ENCODE measurements around the gene ZNF559.

The ZNF559 gene

DNA sequence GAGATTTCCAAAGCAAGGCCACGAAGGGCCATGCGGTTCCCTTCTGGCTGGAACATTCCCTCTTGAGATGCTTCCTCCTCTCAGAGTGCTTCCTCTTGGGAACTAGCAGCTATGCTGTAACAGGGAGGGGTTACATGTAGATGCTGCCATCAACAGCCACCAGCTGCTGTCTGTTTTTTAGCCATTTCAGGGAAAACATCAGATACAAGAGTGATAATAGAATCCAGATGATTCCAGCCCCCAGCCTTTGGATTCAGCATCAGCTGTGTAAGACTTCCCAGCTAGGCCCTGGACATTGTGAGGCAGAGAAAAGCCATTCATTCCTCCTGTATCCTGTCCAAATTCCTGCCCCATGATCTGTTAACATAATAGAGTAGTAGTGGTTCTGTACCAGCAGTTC lies 30.7 kb downstream of the ZNF559 start:
- DNase-seq: no peak

DNA sequence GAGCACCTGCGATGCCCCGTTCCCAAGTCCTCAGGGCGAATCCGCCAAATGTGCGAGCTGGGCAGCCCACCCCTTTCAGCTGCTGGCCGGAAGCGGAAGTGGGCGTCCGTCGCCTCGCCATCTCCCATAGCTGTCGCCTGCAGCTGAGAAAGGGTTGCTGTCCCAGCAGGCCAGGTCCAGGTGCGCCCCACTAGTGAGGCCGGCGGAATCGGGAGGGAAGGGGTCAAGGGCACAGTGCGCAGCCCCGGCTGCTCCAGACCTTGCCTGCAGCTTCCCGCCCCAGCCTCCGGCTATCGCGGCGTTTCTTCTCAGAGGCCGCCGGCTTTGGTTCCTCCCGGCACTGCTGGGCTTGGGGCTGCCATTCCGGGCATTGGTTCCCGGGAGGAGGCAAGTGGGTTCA lies 38.9 kb downstream of the ZNF559 start, which contains the start of gene ZNF177:
ZNF177 (plus strand) TSS at position 109 of the 400 bp plus-strand sequence. CDS start 15,299 bp downstream, outside the sequence.
- DNase-seq: no peak

DNA sequence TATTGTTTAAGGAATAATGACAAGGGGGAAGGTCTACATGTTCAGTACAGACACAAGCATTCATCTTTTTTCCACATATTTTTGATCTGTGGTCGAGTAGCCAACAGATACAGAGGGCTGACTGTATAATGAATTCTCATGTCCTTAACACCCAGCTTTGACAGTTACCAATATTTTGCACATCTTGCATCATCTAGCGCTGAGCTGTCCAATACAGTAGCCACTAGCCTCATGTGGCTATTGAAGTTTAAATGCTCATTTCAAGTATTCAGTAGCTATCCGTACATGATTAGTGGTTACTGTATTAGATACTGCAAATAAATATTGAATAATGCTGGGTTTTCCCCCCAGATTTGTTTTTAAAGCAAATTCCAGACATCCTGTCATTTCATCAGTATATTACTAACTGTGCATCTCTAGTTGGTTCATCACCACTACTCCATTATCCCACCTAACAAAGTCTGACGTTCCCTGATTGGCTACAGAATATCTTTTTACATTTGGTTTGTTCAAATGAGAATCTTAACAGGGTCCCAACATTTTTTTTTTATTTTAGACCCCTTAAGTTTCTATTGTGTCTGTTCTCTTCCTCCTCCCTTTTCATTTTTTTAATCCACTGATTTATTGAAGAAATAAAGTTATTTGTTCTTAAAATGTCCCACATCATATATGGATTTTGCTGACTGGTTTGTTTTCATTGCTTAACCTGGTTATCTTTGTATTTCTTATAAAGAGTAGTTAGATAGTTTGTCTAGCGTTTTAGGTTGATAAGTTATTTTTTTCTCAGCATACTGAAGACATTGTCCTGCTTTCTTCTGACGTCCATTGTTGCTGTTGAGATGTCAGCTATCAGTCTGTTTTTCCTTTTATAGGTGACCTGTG lies 47.0 kb downstream of the ZNF559 start:
- DNase-seq: no peak

GRCh38 chr19:9381361-9381785 lies 57.4 kb downstream of the ZNF559 start:
- no peak for DNase-seq

All from amniotic stem cell (primary cell).